Measurements from ENCODE around the gene DDC.

GRCh38 chr7:50450590-50451032 lies 114.6 kb downstream of the DDC start:
- TF ChIP-seq, protein P1, sequence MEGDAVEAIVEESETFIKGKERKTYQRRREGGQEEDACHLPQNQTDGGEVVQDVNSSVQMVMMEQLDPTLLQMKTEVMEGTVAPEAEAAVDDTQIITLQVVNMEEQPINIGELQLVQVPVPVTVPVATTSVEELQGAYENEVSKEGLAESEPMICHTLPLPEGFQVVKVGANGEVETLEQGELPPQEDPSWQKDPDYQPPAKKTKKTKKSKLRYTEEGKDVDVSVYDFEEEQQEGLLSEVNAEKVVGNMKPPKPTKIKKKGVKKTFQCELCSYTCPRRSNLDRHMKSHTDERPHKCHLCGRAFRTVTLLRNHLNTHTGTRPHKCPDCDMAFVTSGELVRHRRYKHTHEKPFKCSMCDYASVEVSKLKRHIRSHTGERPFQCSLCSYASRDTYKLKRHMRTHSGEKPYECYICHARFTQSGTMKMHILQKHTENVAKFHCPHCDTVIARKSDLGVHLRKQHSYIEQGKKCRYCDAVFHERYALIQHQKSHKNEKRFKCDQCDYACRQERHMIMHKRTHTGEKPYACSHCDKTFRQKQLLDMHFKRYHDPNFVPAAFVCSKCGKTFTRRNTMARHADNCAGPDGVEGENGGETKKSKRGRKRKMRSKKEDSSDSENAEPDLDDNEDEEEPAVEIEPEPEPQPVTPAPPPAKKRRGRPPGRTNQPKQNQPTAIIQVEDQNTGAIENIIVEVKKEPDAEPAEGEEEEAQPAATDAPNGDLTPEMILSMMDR (IDR thresholded peaks at IDR 0.05), result no peak
- TF ChIP-seq POLR2A (IDR thresholded peaks at IDR 0.05; ENCODE audit: low read depth) (no peak), EP300 (IDR thresholded peaks at IDR 0.05) (no peak), POLR2AphosphoS5 (IDR thresholded peaks at IDR 0.05) (no peak)

All from esophagus muscularis mucosa (tissue), 4 donors.